Uterus (tissue), 2 donors: Measurements from ENCODE around the gene TTPAL.

Experiments used
- CTCF ChIP-seq, 4 experiments: fragments of 200-600 bp in 2 of 4; fragments of 450-650 bp in 2 of 4; sonication (generic) in 2 of 4; IDR thresholded peaks; one replicate each; pipeline ENCODE4 v1.5.1; 2016 to 2019; ENCODE audit warnings: antibody characterized with exemption in 4 of 4, mild to moderate bottlenecking in 2 of 4, moderate library complexity in 1 of 4
- POLR2A ChIP-seq, 2 donors: fragments of 450-650 bp; IDR thresholded peaks; one replicate each; pipeline ENCODE4 v1.6.1; 2016; ENCODE audit warnings: antibody characterized with exemption in 2 of 2, mild to moderate bottlenecking in 1 of 2, moderate library complexity in 1 of 2

GRCh38 chr20:44475694-44476560 is at the start of gene TTPAL:
- TF ChIP-seq CTCF (IDR thresholded peaks at IDR 0.05) (peak; percentile 62 to 79 (median 70)), POLR2A (IDR thresholded peaks at IDR 0.05) (peak; percentile 97 to 99)
